Panc1 (cell line): ENCODE measurements around the gene WASF3. TPM values are rescaled to one million over a fixed set of nuclear protein-coding genes. Genes with fewer than 3 reads are reported as not detected.

Experiments used
- ATAC-seq: fragments of 200-7000 bp; cut with Tn5 transposase; 2 replicates; pipeline ENCODE4 v1.9.1; 2020; ENCODE audit warnings: mild to moderate bottlenecking, moderate library complexity
- BruUV-seq: library from RNA; stranded (reverse); fragments of 400-500 nt; replicated peaks from 2 replicates; lab custom pipeline; 2021; lab: Mats Ljungman, UMichigan
- CTCF ChIA-PET: fragments of 300-600 bp; sonication (Branson Sonifier 250); formaldehyde crosslinking; loops from one replicate; lab custom pipeline; 2022; ENCODE audit warnings: antibody characterized with exemption; lab: Charles Lee
- POLR2A ChIA-PET: fragments of 300-600 bp; sonication (Branson Sonifier 250); formaldehyde crosslinking; loops from one replicate; lab custom pipeline; 2022; ENCODE audit warnings: antibody characterized with exemption; lab: Charles Lee
- DNase-seq: peaks from one replicate; pipeline ENCODE4 v3.0.0-alpha.2; 2010; ENCODE audit warnings: low read depth, low spot score
- H3K27ac ChIP-seq: 2 replicates; pipeline ENCODE4 v1.5.1; 2011; ENCODE audit warnings: mild to moderate bottlenecking, low read length, inconsistent platforms
- H3K27me3 ChIP-seq: fragments of 200-500 bp; sonication (Bioruptor generic); 2 replicates; pipeline ENCODE4 v1.6.0; 2014; ENCODE audit warnings: low read length, inconsistent platforms; ENCODE audit not compliant: control insufficient read depth, insufficient read depth
- H3K36me3 ChIP-seq: fragments of 200-500 bp; sonication (Bioruptor generic); 2 replicates; pipeline ENCODE4 v1.5.1; 2014; ENCODE audit warnings: inconsistent platforms, mild to moderate bottlenecking, low read length, moderate library complexity; ENCODE audit not compliant: control insufficient read depth, insufficient read depth
- H3K4me1 ChIP-seq: 2 replicates; pipeline ENCODE4 v1.5.1; 2011; ENCODE audit warnings: inconsistent platforms, mild to moderate bottlenecking, low read length, moderate library complexity; ENCODE audit not compliant: control insufficient read depth, insufficient read depth
- H3K4me3 ChIP-seq, 2 experiments: 2 replicates each; pipeline ENCODE4 v1.5.1; 2011 to 2012; ENCODE audit warnings: low read depth in 2 of 2, low read length in 2 of 2, mild to moderate bottlenecking in 2 of 2, inconsistent platforms in 1 of 2, moderate library complexity in 1 of 2
- H3K9me3 ChIP-seq: fragments of 200-500 bp; sonication (Bioruptor generic); 2 replicates; pipeline ENCODE4 v1.5.1; 2014; ENCODE audit warnings: low read depth, mild to moderate bottlenecking, inconsistent platforms, low read length, moderate library complexity; ENCODE audit not compliant: control insufficient read depth, insufficient read depth
- POLR2AphosphoS5 ChIP-seq: IDR thresholded peaks from 2 replicates; pipeline ENCODE4 v1.6.1; 2012; ENCODE audit warnings: mild to moderate bottlenecking, low read depth, low read length, moderate library complexity
- SIN3A ChIP-seq: IDR thresholded peaks from 2 replicates; pipeline ENCODE4 v1.6.1; 2012; ENCODE audit warnings: low read depth, mild to moderate bottlenecking, low read length, moderate library complexity, borderline replicate concordance; ENCODE audit not compliant: insufficient read depth
- TCF7L2 ChIP-seq: IDR thresholded peaks from 2 replicates; pipeline ENCODE4 v1.6.1; 2011; ENCODE audit warnings: mild to moderate bottlenecking, low read depth, low read length, inconsistent platforms
- in situ Hi-C: cut with HindIII; loops from 2 replicates; pipeline ENCODE4 v1.10.0; 2016; ENCODE audit warnings: low sequenced_read_pairs, low pct_unique_long_range_greater_than_20kb
- intact Hi-C: fragments of 100-400 bp; cut with micrococcal nuclease; formaldehyde crosslinking; loops from one replicate; pipeline ENCODE4 v1.10.0; 2022; ENCODE audit not compliant: unreplicated experiment
- total RNA-seq: library from RNA; stranded (reverse); gene quantifications from one replicate; pipeline ENCODE4 v1.2.1, GENCODE V29; 2021; ENCODE audit not compliant: unreplicated experiment
- TF ChIP-seq, protein P1 (sequence below), 2 experiments: IDR thresholded peaks; 2 replicates each; pipeline ENCODE4 v1.6.1; 2011 to 2012; ENCODE audit warnings: low read depth in 2 of 2, control low read depth in 1 of 2, low read length in 1 of 2, mild to moderate bottlenecking in 1 of 2, moderate library complexity in 1 of 2; ENCODE audit not compliant: insufficient read depth in 1 of 2
- TF ChIP-seq, protein P2 (sequence below): fragments of 450-650 bp; IDR thresholded peaks from 2 replicates; pipeline ENCODE4 v1.5.1; 2017; ENCODE audit warnings: mild to moderate bottlenecking

The WASF3 gene
- total RNA-seq, 1 experiment from 2014 or later = 20.2 TPM

DNA sequence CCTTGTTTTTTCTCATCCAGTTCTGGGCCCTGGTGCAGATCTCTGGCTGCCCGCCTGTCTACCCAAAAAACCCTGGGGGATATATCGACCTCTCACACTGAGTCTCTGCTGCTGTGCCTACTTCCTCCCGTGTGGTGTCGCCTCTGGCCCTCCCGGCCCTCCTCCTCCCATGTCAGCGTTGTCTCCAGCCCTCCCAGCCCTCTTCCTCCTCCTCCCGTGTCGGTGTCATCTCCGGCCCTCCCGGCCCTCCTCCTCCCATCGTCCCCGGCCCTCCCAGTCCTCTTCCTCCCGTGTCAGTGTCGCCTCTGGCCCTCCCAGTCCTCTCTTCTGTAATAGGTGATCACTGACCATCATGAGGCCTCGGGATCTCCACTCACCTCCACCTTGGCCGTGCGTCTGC, 121.3 kb downstream of the WASF3 start:
- POLR2A ChIA-PET = no interaction called here
- Histone ChIP-seq H3K27ac (no peak overlapping the region), H3K4me1 (no peaks in the 10 kb centered on the region), H3K36me3 (no peaks in the 10 kb centered on the region), H3K27me3 (no peaks in the 10 kb centered on the region), H3K9me3 (no peaks in the 10 kb centered on the region), H3K4me3 (no peak overlapping the region)
- TF ChIP-seq TCF7L2 (no peak), POLR2AphosphoS5 (no peak), SIN3A (no peak)
- TF ChIP-seq, protein P1, sequence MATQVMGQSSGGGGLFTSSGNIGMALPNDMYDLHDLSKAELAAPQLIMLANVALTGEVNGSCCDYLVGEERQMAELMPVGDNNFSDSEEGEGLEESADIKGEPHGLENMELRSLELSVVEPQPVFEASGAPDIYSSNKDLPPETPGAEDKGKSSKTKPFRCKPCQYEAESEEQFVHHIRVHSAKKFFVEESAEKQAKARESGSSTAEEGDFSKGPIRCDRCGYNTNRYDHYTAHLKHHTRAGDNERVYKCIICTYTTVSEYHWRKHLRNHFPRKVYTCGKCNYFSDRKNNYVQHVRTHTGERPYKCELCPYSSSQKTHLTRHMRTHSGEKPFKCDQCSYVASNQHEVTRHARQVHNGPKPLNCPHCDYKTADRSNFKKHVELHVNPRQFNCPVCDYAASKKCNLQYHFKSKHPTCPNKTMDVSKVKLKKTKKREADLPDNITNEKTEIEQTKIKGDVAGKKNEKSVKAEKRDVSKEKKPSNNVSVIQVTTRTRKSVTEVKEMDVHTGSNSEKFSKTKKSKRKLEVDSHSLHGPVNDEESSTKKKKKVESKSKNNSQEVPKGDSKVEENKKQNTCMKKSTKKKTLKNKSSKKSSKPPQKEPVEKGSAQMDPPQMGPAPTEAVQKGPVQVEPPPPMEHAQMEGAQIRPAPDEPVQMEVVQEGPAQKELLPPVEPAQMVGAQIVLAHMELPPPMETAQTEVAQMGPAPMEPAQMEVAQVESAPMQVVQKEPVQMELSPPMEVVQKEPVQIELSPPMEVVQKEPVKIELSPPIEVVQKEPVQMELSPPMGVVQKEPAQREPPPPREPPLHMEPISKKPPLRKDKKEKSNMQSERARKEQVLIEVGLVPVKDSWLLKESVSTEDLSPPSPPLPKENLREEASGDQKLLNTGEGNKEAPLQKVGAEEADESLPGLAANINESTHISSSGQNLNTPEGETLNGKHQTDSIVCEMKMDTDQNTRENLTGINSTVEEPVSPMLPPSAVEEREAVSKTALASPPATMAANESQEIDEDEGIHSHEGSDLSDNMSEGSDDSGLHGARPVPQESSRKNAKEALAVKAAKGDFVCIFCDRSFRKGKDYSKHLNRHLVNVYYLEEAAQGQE (IDR thresholded peaks at IDR 0.05; ENCODE audit: insufficient read depth in 1 of 2, low read depth in 2 of 2, low read length in 1 of 2) = no peak
- TF ChIP-seq, protein P2, sequence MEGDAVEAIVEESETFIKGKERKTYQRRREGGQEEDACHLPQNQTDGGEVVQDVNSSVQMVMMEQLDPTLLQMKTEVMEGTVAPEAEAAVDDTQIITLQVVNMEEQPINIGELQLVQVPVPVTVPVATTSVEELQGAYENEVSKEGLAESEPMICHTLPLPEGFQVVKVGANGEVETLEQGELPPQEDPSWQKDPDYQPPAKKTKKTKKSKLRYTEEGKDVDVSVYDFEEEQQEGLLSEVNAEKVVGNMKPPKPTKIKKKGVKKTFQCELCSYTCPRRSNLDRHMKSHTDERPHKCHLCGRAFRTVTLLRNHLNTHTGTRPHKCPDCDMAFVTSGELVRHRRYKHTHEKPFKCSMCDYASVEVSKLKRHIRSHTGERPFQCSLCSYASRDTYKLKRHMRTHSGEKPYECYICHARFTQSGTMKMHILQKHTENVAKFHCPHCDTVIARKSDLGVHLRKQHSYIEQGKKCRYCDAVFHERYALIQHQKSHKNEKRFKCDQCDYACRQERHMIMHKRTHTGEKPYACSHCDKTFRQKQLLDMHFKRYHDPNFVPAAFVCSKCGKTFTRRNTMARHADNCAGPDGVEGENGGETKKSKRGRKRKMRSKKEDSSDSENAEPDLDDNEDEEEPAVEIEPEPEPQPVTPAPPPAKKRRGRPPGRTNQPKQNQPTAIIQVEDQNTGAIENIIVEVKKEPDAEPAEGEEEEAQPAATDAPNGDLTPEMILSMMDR = no peak
- ATAC-seq (no peak), DNase-seq (no peak)
- intact Hi-C loops (no loop called here), in situ Hi-C loops (no loop called here)
- BruUV-seq = no TSS peak
- CTCF ChIA-PET = no interaction called here

DNA sequence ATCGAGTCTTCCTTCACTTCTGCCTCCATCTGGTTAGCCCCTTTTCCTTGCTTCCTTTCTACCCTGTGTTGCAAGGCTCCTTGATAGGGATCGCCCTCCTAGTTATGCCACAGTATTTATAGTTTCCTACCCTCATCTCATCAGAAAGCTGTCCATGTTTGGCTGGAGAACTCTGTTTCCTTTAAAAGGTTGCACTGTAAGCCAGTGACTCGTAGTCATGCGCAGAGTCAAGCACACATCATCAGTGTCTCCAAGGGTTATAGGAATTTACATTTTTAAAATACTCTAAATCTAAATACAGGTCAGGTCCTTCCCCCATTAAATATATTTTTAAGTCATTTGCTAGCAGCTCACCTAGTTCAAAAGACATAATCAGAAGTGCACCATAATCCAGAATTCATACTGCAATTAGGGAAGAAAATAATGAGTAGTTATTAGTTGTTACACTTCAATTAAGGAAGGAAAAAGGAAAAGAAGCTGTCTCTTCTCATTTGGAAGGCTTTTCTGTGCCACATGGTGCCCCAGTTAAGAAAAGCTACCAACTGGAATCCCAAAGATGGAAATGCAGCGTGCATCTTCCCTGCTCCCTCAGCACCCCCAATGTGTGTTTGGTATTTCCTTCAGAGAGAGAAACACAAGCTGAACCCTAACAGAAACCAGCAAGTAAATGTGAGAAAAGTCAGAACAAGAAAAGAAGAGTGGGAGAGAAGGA, 122.1 kb downstream of the WASF3 start:
- no peaks in the 10 kb centered on the region for H3K27me3 ChIP-seq
- no peak for TF ChIP-seq POLR2AphosphoS5
- TF ChIP-seq SIN3A = no peak
- TF ChIP-seq, protein P2 = no peak
- no peak for TF ChIP-seq TCF7L2
- TF ChIP-seq, protein P1 (IDR thresholded peaks at IDR 0.05; ENCODE audit: insufficient read depth in 1 of 2, low read depth in 2 of 2, low read length in 1 of 2) = no peak
- H3K9me3 ChIP-seq = no peaks in the 10 kb centered on the region
- H3K27ac ChIP-seq = no peak overlapping the region
- CTCF ChIA-PET = no interaction called here
- intact Hi-C loops (no loop called here), in situ Hi-C loops (no loop called here)
- BruUV-seq = no TSS peak
- H3K36me3 ChIP-seq = no peaks in the 10 kb centered on the region
- no peak for ATAC-seq
- POLR2A ChIA-PET = no interaction called here
- no peak overlapping the region for H3K4me3 ChIP-seq
- no peak for DNase-seq
- no peaks in the 10 kb centered on the region for H3K4me1 ChIP-seq
